ENCODE measurements around the gene IFNG.
"Not testable (repeated sequence)": the region's sequence is repeated elsewhere in the genome, so short reads cannot be mapped to it uniquely, and the experiment has no call there.

The IFNG gene

DNA sequence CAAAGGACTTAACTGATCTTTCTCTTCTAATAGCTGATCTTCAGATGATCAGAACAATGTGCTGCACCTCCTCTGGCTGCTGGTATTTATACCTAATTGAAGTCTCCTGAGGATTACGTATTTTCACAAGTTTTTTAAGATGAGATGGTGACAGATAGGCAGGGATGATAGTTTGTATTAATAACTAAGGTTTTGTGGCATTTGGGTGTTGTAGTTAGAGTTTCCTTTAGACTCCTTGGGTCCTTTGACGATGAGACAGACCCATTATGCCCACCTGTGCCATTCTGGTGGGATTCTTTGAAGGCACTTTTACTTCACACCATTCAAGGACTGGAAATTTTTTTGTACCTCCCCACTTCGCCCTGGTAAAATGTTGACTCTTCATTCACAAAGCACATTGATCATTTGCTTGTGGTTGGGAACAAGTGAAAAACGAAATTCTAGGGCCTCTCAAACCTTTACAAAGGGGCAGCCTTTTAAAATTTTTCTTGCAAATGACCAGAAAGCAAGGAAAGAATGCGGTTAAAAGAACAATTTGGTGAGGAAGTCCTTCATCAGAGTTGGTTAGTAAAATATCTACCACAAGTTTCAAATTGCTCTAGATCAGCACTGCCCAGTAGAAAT, at the start of gene IFNG:
IFNG (minus strand) TSS at position 60 of the 624 bp plus-strand sequence. CDS start 125 bp downstream, outside the sequence.
- FAIRE-seq, result no peak

DNA sequence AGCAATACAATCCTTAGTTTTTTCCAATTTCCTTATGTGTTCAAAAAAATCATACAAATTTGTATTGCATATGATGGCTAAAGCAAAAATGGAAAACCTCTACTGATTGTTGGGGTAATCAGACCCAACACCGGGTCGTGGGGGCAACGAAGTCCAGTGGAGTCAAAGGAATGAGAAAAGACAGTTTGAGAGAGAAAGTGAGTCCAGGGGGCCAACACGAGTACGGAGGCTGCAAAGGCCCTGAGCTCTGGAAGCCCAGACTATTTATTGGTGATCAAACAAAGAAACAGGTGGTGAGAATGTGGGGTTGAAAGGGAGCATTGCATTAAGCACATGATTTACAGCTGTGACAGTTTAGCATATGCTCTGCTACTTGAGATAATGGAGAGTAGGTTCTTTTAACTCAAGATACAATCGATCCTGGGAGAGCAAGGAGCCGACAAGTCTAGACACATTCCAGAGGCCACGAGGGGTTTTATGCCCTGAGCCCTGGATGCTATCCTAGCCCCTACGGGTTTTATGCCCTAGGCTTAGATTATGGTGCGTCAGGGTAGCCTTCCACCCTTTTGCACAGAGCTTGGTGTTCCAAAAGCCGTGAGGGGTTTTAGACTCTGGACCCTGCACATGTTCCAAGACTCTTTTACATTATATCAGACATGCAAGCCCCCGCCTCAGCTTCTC, 49.6 kb upstream of the IFNG start:
- FAIRE-seq, result not testable (repeated sequence)

DNA sequence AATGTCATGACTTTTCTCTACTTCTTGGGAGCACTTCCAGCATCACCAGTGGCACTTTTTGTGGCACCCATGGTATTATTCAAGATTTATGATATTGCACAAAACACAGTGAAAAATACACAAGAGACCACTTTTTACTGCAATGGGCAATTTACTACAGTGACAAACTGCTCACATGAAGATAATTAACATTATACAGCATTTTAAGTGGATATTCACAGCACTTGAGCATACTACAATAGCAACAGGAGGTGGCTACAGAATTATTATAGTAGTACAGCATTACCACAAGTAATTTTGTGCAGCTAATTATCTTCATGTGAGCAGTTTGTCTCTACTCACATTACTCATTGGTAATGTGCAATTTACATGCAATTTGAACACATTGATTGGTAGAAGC, 47.7 kb upstream of the IFNG start:
- no peak for FAIRE-seq

DNA sequence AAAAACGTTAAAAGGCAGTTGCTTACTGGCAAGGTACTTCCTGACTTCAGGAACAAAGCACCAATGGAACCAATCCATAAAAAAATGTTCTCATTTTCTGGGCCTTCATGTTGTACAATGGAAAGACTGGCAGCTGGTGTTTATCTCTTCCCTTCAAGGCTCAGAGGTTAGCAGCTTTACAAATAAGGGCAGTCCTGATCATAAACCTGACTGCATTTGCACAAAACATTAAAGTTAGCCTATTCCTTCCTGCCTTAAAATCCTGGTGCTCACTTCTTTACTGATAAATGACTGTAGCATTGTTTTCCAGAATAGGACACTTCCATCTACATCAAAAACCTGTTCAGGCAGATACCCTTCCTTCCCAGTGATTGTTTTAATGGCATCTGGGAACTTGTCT, 46.9 kb upstream of the IFNG start:
- FAIRE-seq, result no peak

DNA sequence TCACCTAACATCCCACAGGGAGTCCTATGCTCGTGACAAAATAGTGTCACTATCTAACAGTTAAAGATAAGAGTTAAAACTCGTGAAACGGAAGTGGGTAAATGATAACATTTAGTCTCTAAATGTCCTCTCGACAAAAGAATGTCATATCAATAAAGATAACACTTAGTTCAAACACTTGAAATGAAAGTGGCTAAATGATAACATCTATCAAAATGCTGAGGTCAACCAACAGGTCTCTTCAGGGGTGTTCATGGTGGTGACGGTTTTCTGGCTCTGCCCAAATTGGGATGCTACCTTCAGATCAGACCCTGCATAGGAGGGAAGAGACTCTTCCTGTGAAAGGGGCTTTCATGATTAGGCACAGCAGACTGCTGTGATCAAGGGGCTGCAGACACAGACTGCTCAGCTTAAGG, 43.9 kb upstream of the IFNG start:
- no peak for FAIRE-seq

DNA sequence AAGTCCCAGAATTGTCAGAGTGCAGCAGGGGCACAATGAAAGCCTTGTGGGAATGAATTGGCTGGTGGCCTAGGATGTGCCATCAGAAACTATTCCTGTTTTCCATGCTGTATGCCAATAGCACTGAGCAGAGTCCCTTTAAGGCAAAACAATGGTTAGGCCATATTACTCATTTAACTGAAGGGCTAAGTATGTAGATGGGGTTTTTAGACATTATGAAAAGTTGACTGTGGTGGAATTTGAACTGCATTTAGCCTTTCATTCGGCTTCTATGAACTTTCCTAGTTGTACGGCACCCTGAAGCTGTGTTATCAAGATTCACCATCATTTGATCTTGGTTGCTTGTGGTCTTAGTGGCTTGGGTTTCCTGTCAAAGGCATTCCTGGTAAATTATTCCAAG, 41.3 kb upstream of the IFNG start:
- FAIRE-seq, result no peak

DNA sequence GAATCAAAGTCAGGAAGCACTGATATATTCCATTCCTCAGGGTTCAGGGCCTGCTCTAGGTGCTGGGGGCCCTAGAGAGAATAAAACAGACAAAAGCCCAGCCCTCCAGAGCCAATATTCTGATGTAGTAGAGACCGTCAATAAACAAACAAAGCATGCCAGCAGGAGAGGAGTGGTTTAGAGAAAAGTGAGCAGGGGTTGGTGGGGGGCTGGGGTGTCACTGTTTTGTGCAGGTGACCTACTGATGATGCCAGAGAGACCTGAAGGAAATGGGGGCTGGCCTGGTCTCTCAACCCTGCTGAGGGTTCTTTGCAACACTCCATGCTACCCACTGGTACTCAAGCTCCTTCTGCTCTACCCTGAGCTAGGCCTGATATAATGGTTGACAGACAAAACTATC, 39.6 kb upstream of the IFNG start:
- no peak for FAIRE-seq

DNA sequence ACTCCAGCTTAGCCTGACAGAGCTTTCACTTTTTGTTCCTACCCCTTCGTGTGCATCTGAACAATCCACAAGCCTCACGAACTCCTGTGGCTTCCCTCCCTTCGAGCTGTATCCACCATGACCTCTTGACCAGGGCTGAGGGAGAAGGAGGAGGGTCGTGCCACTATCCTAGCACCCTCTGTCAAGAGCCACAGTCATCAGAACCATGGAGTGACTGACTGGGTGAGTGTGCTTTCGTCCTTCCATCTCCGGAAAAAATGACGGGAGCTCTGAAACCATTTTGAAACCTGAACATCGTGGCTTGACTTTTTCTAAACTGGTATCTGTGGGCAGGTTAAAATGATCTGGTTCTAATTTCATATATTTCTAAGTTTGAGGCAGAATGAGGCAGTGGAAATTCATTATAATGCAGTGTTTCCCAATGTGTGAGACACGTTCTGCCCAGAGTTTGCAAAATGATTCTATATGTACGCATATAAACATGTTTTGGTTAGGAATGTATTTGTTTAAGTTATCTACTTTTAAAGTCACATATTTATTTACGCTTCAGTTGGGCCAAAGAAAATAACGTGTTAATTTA, 39.1 kb upstream of the IFNG start:
- no peak for FAIRE-seq

DNA sequence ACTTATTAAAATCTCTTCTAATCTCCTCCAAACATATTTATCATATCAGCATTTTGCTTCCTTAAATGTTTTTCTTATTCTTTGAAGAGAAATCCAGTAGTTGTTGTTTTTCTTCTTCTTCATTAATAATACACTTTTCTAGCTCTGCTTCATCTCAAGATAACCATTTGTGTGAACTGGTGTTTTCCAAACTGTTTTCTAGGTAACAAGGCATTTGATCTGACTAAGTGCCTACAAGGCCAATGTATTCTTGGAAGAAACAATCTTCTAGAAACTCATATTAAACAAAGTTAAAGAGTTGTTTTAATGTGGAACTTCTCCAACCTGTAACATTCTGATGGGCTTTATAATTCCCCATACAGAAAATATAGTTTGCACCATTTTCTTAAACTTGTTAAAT, 30.8 kb upstream of the IFNG start:
- FAIRE-seq, result no peak

DNA sequence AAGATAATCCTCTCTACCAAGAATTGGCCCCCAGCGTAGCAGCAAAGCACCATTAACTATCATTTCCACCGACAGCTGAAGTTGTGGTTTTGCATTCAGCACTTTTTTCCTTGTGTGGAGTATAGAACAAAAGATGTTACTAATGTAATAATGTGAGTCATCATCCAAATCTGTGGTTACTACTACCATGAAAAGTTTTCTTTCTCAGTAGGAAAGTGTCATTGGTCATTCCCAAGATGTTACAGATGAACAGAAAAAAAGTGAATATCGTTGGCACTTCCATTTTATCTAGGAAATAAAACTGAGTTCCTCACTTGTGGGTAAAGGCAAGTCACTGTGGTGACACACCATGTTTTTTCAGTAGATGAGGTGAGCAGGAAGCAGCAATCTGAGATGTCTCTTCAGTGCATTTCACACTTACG, 30.3 kb upstream of the IFNG start:
- no peak for FAIRE-seq

DNA sequence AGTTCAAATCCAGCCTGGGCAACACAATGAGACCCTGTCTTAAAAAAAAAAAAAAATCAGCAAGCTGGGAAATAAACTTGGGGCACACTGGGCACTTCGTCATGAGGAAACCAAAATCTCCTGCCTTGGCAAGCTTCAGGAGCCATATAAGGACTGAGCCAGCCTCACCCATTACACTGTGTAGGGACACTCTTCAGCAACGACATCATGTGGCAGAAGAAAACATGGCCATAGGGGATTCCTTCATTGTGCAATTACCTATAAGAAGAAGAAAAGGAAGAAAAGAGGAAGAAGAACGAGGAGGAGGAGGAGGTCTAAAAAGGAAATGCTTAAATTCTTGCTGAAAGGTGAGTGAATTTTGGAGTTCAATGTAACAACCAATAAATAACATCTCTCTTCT, 26.1 kb upstream of the IFNG start:
- FAIRE-seq, result no peak

DNA sequence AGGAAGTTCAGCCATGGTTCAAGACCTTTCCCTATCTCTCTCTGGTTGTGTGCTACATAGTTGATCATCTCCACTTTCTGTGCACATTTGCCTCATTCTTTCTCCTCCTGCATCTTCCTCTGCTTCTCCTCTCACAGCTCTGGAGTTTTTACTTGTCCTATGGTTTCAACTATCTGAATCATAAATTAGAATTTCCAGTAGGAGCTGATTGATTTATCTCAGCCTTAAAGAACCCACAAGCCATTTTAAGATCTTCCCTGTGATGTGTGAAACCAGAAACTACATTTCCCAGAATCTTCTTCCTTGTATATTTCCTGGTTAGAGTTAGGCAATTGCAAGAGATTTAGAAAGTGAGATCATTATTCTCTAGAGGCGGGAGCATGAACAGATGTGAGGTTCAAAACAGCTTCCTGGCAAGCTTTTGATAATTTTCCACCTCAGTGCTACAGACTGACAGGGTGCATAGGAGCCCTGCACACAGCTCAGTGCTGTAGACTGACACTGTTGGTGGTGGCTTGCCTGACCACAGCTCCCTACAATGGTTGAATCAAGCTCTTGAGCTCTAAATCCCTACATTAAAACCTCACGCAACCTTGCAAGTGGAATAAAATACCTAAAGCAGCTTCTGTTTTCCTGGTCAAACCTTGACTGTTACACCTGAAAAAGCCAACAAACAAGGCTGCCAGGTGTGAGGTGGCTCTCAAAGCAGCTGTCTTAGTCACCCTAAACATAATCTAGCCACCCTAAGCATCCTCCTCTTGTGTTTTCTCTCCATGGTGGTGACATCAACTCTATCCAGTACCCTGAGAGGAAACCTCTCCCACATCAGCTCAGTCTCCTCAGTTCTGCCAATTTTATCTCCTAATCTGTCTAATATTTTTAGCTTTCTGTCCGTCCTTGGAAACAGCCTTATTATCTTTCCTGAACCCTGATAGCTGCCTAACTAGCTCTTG, 21.5 kb upstream of the IFNG start:
- FAIRE-seq, result no peak

DNA sequence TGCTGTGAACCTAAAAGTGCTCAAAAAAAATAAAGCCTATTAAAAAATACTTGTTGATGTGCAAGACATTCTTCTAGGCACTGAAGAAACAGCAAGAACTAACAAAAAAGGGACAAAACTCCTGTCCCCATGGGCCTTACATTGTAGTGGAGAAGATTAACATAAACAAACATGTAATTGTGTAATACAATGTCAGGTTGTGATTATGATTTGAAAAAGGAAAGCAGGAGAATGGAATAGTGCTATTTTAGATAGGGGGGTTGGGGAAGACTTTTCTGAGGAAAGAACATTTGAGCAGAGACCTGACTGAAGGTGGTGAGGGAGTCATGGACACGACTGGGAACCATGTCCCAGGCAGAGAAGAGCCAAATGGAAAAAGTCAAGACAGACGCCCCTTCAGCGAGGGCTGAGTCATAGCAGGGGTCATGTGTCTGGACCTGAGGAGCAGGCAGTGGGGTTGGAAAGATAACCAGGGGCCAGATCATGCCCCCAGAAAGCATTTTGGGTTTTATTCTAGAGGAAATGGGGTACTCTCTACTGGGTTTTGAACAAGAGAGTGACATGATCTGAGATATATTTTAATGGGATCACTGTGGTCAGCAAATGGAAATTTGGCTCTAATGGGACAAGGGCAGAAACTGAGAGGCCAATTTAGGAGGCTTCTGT, 19.4 kb upstream of the IFNG start:
- FAIRE-seq, result no peak

DNA sequence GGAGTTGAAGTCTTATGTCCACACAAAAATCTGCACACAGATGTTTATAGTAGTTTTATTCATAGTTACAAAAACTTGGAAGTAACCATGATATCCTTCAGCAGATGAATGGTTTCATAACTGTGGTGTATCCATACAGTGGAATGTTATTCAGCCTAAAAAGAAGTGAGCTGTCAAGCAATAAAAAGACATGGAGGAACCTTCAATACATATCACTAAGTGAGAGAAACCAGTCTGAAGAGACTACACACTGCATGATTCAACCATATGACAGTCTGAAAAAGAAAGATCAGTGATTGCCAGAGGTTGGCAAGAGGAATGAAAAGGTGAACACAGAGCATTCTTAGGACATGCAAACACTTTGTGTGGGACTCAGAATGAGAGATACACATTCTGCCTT, 18.6 kb upstream of the IFNG start:
- no peak for FAIRE-seq

DNA sequence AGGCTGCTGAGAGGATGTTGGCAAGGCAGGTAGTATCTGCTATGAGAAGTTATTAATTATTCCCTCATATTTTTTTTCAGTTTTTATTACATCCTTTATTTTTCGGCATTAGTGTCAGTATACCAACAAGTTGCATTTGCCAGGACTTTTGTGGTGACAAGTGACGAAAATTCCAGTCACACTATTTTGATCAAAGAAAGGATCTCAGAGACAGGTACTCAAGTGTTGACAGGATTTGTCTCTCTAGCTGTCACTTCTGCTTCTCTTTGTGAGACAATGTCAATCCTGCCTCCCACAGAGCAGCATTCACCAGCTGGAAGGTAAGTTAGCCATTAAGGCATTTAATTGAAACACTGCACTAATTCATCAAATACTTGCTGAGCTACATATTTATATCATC, 18.0 kb upstream of the IFNG start:
- no peak for FAIRE-seq

DNA sequence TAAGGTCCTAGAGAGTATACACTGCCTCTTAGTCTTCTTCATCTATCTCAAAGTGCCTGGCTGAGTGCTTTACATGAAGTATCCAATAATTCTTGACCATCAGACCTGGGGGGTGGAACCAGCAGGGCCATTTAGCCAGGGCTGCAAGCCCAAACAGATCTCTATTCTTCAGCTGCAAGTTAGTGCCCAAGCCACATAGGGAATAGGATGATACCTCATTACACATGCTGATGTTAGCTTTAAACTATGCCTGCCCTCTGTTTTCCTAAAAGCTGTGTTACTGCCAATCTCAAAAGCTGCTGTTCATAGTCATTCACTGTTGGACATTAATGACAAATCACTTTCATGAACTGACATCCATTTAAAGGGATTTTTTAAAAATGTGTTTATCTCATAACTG, 16.7 kb upstream of the IFNG start:
- no peak for FAIRE-seq

DNA sequence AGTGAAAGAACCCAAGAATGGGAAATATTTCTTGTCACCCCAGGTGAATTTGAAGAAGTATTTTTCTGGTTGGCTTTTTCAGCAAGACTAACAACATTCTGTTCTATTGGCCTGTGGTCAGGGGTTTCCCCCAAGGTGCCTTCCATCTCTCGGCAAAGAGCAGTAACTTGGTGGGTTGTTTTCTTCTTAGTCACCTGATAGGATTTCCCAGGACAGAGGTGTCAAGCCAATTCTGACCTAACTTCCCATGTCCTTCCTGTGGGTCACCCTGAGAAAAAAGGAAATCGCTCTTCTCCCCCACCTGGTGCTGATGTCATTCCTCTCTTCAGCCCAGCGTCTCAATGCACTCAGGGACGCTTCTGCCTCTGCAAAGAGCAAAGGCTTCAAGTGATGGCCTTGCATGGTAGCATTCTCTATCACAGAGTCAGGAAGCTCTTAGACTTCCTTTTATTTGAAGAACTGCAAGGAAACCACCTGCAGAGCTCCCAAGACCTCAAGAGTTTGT, 16.1 kb upstream of the IFNG start:
- no peak for FAIRE-seq

DNA sequence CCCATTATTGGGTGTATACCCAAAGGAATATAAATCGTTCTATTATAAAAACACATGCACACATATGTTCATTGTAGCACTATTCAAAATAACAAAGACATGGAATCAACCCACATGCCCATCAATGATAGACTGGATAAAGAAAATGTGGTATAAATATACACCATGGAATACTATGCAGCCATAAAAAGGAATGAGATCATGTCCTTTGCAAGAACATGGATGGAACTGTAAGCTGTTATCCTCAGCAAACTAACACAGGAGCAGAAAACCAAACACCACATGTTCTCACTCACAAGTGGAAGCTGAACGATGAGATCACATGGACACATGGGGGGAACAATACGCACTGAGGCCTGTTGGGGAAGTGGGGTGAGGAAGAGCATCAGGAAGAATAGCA, 15.2 kb upstream of the IFNG start:
- not testable (repeated sequence) for FAIRE-seq

DNA sequence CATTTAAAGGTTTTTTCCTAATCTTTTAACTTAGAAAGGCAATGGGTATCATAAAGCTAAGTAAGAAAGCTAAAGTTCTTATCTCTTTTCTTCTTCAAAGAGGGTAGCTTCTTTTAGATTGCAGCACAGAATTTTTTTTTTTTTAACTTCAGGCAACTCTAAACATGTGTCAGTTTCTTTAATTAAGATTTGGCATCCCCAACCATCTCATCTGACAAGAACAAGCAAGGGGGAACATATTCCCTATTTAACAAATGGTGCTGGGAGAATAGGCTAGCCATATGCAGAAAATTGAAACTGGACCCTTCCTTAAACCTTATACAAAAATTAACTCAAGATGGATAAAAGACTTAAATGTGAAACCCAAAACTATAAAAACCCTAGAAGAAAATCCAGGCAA, 14.3 kb upstream of the IFNG start:
- FAIRE-seq, result no peak

DNA sequence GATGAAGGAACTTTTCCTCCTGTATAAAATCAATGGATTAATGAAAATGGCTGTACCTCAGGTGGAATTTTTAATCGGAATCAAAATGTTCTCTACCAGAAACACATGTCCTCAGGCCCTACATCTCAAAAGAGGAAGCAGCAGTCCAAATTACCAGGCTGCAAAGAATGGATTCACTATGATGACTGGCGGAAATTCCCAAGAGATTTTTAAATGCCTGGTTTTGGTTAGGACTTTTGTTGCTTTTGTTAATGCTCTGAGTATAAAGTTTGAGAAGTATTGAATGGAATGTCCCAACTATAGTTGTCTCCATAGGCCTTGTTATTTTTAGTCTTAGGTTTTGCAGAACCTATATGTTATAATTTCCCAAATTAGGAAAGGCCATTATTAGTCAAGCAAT, 11.2 kb upstream of the IFNG start:
- no peak for FAIRE-seq

DNA sequence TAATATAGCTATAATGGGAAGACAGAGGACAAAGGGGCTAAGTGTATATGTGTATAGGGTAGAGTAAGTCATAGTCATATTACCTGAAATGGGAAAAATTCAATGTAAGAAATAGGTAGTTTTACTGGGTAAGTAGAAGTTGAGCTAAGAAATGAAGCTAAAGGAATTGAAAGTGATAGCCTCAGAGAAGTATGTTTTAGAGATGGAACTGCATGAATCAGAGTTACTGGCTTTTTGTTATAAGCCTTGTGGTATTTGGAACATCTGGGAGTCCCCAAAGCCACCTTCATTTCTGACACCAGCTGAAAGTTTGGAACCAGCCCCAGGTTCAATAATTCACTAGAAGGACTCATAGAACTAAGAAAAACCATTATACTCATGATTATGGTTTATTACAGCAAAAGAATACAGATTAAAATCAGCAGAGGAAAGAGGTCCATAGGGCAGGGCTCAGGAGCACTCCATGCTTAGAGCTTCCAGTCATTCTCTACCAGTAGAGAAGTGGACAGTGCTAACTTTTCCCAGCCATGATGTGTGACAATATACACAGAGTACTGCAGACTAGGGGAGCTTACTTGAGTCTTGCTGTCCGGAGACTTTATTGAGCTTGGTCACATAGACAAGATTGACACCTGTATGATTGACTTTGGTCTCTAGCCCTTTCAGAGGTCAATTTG, 9.8 kb upstream of the IFNG start:
- FAIRE-seq, result no peak

DNA sequence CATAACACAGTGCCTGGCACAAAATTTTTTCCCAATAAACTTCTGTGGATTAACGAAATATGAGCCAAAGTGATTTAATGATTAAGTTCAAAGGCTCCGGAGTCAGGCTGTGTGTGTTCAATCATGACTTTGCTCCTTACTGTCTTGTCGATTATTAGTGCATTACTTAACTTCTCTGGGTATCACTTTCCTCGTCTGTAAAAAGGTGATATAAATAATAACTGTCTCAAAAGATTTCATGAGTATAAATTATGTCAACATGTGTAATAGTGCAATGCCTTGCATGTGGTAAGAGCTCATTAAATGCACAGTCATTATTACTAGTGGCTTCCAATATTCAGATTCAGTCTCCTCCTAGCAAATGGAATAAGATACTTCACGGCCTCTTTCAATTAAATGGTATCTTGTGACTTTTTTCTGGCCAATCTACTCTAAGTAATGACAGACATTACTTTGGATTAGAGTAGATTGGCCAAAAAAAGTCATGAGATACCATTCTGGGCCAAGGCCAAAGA, 6.8 kb upstream of the IFNG start:
- FAIRE-seq, result no peak

All from A204.1 (cell line).